Upper lobe of left lung (tissue), 4 donors: Measurements from ENCODE around the gene TICAM1.
"Not testable (repeated sequence)": the region's sequence is repeated elsewhere in the genome, so short reads cannot be mapped to it uniquely, and the experiment has no call there.

ENCODE experiments used
- EP300 ChIP-seq, 4 donors: sonication (generic); formaldehyde crosslinking; IDR thresholded peaks; one replicate each; pipeline ENCODE4 v1.5.1; 2017; ENCODE audit warnings: antibody characterized with exemption in 4 of 4, control low read depth in 2 of 4
- POLR2A ChIP-seq, 4 donors: fragments of 450-650 bp; IDR thresholded peaks; one replicate each; pipeline ENCODE4 v1.5.1; 2016 to 2017; ENCODE audit warnings: antibody characterized with exemption in 4 of 4, mild to moderate bottlenecking in 2 of 4
- POLR2AphosphoS5 ChIP-seq, 2 donors: sonication (generic); formaldehyde crosslinking; IDR thresholded peaks; one replicate each; pipeline ENCODE4 v1.5.1; 2017; ENCODE audit warnings: antibody characterized with exemption in 2 of 2
- TF ChIP-seq, protein P1 (sequence below), 6 experiments: fragments of 450-650 bp in 4 of 6; fragments of 200-600 bp in 2 of 6; sonication (generic) in 2 of 6; IDR thresholded peaks; one replicate each; pipeline ENCODE4 v1.5.1; 2016 to 2019; ENCODE audit warnings: antibody characterized with exemption in 6 of 6

DNA sequence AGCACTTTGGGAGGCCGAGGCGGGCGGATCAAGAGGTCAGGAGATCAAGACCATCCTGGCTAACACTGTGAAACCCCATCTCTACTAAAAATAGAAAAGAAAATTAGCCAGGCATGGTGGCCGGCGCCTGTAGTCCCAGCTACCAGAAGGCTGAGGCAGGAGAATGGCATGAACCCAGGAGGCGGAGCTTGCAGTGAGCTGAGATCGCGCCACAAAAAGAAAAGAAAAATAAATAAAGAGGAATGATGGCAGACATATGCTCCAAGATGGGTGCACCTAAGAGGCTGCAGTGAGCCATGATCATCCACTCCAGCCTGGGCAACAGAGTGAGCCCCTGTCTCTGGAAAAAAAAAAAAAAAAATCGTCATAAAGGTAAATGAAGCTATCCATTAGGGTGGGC, 14.5 kb upstream of the TICAM1 start:
- TF ChIP-seq, protein P1, sequence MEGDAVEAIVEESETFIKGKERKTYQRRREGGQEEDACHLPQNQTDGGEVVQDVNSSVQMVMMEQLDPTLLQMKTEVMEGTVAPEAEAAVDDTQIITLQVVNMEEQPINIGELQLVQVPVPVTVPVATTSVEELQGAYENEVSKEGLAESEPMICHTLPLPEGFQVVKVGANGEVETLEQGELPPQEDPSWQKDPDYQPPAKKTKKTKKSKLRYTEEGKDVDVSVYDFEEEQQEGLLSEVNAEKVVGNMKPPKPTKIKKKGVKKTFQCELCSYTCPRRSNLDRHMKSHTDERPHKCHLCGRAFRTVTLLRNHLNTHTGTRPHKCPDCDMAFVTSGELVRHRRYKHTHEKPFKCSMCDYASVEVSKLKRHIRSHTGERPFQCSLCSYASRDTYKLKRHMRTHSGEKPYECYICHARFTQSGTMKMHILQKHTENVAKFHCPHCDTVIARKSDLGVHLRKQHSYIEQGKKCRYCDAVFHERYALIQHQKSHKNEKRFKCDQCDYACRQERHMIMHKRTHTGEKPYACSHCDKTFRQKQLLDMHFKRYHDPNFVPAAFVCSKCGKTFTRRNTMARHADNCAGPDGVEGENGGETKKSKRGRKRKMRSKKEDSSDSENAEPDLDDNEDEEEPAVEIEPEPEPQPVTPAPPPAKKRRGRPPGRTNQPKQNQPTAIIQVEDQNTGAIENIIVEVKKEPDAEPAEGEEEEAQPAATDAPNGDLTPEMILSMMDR (IDR thresholded peaks at IDR 0.05) = not testable (repeated sequence)
- not testable (repeated sequence) for TF ChIP-seq POLR2A, POLR2AphosphoS5, EP300 (IDR thresholded peaks at IDR 0.05)
